Endodermal cell (in vitro differentiated cells): ENCODE measurements around the gene SOX11. TPM values are rescaled to one million over a fixed set of nuclear protein-coding genes. Genes with fewer than 3 reads are reported as not detected.
"Not testable (repeated sequence)": the region's sequence is repeated elsewhere in the genome, so short reads cannot be mapped to it uniquely, and the experiment has no call there.

Experiments used
- DNase-seq: peaks from one replicate; pipeline ENCODE4 v3.0.0-alpha.2; 2017
- H3K27ac ChIP-seq: 2 replicates; pipeline ENCODE4 v1.5.1; 2013; ENCODE audit warnings: mild to moderate bottlenecking, low read depth, low read length, moderate library complexity
- H3K27me3 ChIP-seq: 2 replicates; pipeline ENCODE4 v1.6.1; 2013; ENCODE audit warnings: mild to moderate bottlenecking, low read length, moderate library complexity; ENCODE audit not compliant: insufficient read depth, control insufficient read depth, poor library complexity, severe bottlenecking
- H3K36me3 ChIP-seq: 2 replicates; pipeline ENCODE4 v1.7.0; 2013; ENCODE audit warnings: mild to moderate bottlenecking, low read length, moderate library complexity; ENCODE audit not compliant: control insufficient read depth, insufficient read depth
- H3K4me1 ChIP-seq: one replicate; pipeline ENCODE4 v1.7.0; 2013; ENCODE audit warnings: low read length; ENCODE audit not compliant: control insufficient read depth, insufficient read depth
- H3K4me3 ChIP-seq: 2 replicates; pipeline ENCODE4 v1.5.1; 2013; ENCODE audit warnings: mild to moderate bottlenecking, low read length, moderate library complexity
- H3K9ac ChIP-seq: 2 replicates; pipeline ENCODE4 v1.6.1; 2013; ENCODE audit warnings: mild to moderate bottlenecking, low read length, moderate library complexity; ENCODE audit not compliant: poor library complexity, severe bottlenecking; ENCODE audit errors: extremely low read depth
- H3K9me3 ChIP-seq: 2 replicates; pipeline ENCODE4 v1.6.1; 2013; ENCODE audit warnings: mild to moderate bottlenecking, low read length, moderate library complexity; ENCODE audit not compliant: control insufficient read depth
- H3K27ac Mint-ChIP-seq: 2 replicates; pipeline ENCODE4 v1.8.0; 2020; ENCODE audit warnings: mixed read lengths
- H3K27me3 Mint-ChIP-seq: 2 replicates; pipeline ENCODE4 v1.8.0; 2021; ENCODE audit warnings: mild to moderate bottlenecking, mixed read lengths; ENCODE audit not compliant: insufficient read depth
- H3K36me3 Mint-ChIP-seq: 2 replicates; pipeline ENCODE4 v1.8.0; 2020; ENCODE audit warnings: low read depth, mixed read lengths
- H3K4me1 Mint-ChIP-seq: 2 replicates; pipeline ENCODE4 v1.8.0; 2020; ENCODE audit warnings: mixed read lengths
- H3K4me3 Mint-ChIP-seq: 2 replicates; pipeline ENCODE4 v1.8.0; 2020; ENCODE audit warnings: mild to moderate bottlenecking, moderate library complexity, mixed read lengths
- H3K9me3 Mint-ChIP-seq: 2 replicates; pipeline ENCODE4 v1.8.0; 2020; ENCODE audit warnings: mild to moderate bottlenecking, mixed read lengths
- CTCF ChIP-seq: fragments of 200-600 bp; sonication (generic); conservative IDR thresholded peaks from 2 replicates; pipeline ENCODE4 v1.5.0; 2021; ENCODE audit warnings: antibody characterized with exemption, mild to moderate bottlenecking
- WGBS, 2 experiments: methylation state at CpG; one replicate each; pipeline versions ENCODE4 v1.1.5 to v1.1.7; 2013; ENCODE audit warnings: missing lambda C conversion rate in 2 of 2, mixed read lengths in 1 of 2; ENCODE audit not compliant: insufficient coverage in 1 of 2, insufficient read length in 1 of 2; 5-methylcytosine and 5-hydroxymethylcytosine counted together
- total RNA-seq, 2 donors: library from RNA; stranded (reverse); fragmentation: NEBNext Ultra II Directional in 1 of 2; extraction: Animal tissue kit (Norgen Biotek cat#: 25700) in 1 of 2; gene quantifications; 2 replicates in 1 of 2; 3 replicates in 1 of 2; pipeline ENCODE4 v1.2.1, GENCODE V29; 2021

SOX11 gene
- total RNA-seq, 2 donors from 2014 or later, result 35.9 to 48.9 TPM

- 93 to 100% methylated on average over 1 of the region's 1 CpG for WGBS, 2 experiments
- no peak overlapping the region for H3K27ac Mint-ChIP-seq
- no peak overlapping the region for H3K4me3 Mint-ChIP-seq
- peaks cover 12% of the 10 kb centered on the region for H3K27me3 Mint-ChIP-seq
- TF ChIP-seq CTCF, result no peak
- H3K36me3 ChIP-seq, result no peaks in the 10 kb centered on the region
- peaks cover 6% of the 10 kb centered on the region for H3K9me3 ChIP-seq
- peaks cover 3% of the 10 kb centered on the region for H3K9me3 Mint-ChIP-seq
- no peak overlapping the region for H3K4me3 ChIP-seq
- H3K36me3 Mint-ChIP-seq, result no peaks in the 10 kb centered on the region
- H3K27ac ChIP-seq, result no peak overlapping the region
- H3K9ac ChIP-seq, result no peak overlapping the region
- DNase-seq, result no peak
- H3K27me3 ChIP-seq, result no peaks in the 10 kb centered on the region
- no peaks in the 10 kb centered on the region for H3K4me1 ChIP-seq
- H3K4me1 Mint-ChIP-seq, result no peaks in the 10 kb centered on the region
These were observed 27.1 kb upstream of the SOX11 start for GRCh38 chr2:5665066-5665465.

DNA sequence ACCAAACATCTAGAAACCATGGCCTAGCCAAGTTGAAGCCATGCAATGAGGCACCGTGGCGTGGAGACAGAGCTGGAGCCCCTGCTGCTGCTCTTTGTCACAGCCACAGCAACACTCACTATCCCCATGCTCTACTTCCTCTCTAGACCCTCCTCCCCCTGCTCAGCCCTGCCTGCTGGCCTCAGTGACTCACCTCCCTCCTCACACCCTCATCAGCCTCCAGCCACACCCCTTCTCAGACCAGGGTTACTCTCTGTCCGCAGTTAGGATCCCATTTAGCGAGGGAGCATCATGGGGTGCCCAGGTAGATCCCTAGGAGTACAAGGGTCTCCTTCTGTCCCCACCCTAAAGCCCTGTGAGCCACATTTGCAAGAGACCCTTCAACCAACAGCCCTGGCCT lies 25.4 kb upstream of the SOX11 start:
- Histone ChIP-seq H3K36me3 (no peaks in the 10 kb centered on the region), H3K27ac (no peak overlapping the region), H3K27me3 (peaks cover 4% of the 10 kb centered on the region), H3K4me1 (no peaks in the 10 kb centered on the region), H3K4me3 (no peak overlapping the region), H3K9me3 (no peaks in the 10 kb centered on the region), H3K9ac (no peak overlapping the region)
- WGBS, 2 experiments, result 71 to 94% methylated on average over 2 to 4 of the region's 4 CpGs
- peak; percentile 68 for DNase-seq
- no peak for TF ChIP-seq CTCF
- no peak overlapping the region for H3K27ac Mint-ChIP-seq
- no peaks in the 10 kb centered on the region for H3K36me3 Mint-ChIP-seq
- peaks cover 12% of the 10 kb centered on the region for H3K27me3 Mint-ChIP-seq
- no peak overlapping the region for H3K4me3 Mint-ChIP-seq
- H3K4me1 Mint-ChIP-seq, result no peaks in the 10 kb centered on the region
- no peaks in the 10 kb centered on the region for H3K9me3 Mint-ChIP-seq

DNA sequence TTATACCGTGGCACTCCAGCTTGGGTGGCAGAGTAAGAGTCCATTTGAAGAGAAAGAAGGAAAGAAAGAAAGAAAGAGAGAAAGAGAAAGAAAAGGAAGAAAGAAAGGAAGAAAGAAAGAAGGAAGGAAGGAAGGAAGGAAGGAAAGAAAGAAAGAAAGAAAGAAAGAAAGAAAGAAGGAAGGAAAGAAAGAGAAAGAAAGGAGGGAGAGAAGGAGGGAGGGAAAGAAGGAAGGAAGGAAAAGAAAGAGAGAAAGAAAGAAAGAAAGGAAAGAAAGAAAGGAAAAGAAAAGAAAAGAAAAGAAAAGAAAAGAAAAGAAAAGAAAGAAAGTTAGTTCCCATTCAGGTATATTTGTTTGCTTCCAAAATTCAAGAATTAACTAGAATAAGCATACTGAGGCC lies 24.5 kb upstream of the SOX11 start:
- peaks cover 13% of the 10 kb centered on the region for H3K27me3 ChIP-seq
- not testable (repeated sequence) for H3K4me1 Mint-ChIP-seq, H3K27ac Mint-ChIP-seq, H3K36me3 Mint-ChIP-seq, H3K9me3 ChIP-seq, H3K9me3 Mint-ChIP-seq, H3K4me3 Mint-ChIP-seq, DNase-seq, H3K4me3 ChIP-seq, H3K36me3 ChIP-seq, H3K4me1 ChIP-seq, H3K9ac ChIP-seq, H3K27ac ChIP-seq
- H3K27me3 Mint-ChIP-seq, result peaks cover 12% of the 10 kb centered on the region
- WGBS, 2 experiments, result 75 to 98% methylated on average over 1 of the region's 1 CpG

- Mint-ChIP-seq H3K27me3 (peaks cover 16% of the 10 kb centered on the region), H3K9me3 (no peaks in the 10 kb centered on the region), H3K27ac (no peak overlapping the region), H3K4me1 (peaks cover 5% of the 10 kb centered on the region), H3K36me3 (no peaks in the 10 kb centered on the region), H3K4me3 (no peak overlapping the region)
- Histone ChIP-seq H3K27ac (no peak overlapping the region), H3K36me3 (no peaks in the 10 kb centered on the region), H3K9me3 (no peaks in the 10 kb centered on the region), H3K27me3 (peaks cover 24% of the 10 kb centered on the region), H3K9ac (no peak overlapping the region), H3K4me1 (no peaks in the 10 kb centered on the region), H3K4me3 (no peak overlapping the region)
- no peak for TF ChIP-seq CTCF
- WGBS, 2 experiments, result 82 to 88% methylated on average over 8 of the region's 8 CpGs
- DNase-seq, result no peak
These were observed 23.4 kb upstream of the SOX11 start for GRCh38 chr2:5668682-5669250.
